Hematopoietic multipotent progenitor cell treated with erythropoietin and hydrocortisone succinate and interleukin-3 and kit ligand, for 15 days (in vitro differentiated cells): ENCODE data around the gene WBP1L.

Source experiments
- DNase-seq: peaks from one replicate; pipeline ENCODE4 v3.0.0-alpha.2; 2015; ENCODE audit warnings: low spot score

The WBP1L gene

DNA sequence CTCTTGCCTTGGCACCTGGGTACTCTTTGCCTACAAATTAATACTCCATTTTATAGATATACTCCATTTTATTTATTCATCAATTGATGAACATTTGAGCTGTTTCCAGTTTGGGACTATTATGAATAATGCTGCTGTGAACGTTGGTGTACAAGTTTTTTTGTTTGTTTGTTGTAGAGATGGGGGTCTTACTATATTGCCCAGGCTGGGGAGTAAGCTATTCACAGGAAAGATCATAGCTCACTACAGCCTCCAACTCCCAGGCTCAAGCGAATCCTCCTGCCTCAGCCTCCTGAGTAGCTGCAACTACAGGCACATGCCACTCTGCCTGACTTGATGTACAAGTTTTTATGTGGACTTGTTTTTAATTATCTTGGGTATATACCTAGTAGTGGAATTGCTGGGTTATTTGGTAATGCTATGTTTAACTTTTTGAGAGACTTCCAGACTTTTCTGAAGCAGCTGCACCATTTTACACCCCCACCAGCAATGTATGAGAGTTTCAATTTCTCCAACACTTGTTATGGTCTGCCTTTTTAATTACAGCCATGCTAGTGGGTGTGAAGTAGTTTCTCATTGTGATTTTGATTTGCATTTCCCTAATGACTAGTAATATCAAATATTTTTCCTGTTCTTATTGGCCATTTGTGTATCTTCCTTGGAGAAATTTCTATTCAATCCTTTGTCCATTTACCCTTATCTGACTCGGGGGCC lies 15.9 kb downstream of the WBP1L start:
- DNase-seq = no peak

DNA sequence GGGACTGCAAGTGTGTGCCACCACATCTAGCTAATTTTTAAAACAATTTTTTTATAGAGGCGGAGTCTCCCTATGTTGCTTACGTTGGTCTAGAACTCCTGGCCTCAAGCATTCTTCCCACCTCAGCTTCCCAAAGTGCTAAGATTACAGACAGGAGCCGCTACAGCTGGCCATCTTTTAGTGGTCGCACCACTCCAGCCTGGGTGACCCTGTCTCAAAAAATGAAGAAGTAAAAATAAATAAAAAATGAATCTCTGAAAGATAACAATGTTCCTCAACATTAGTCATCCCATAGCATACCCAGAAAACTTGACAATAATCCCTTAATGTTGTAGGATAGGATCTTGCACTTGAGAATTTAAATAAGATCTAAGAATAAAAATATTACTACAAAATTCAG lies 18.2 kb downstream of the WBP1L start:
- DNase-seq = no peak

GRCh38 chr10:102762401-102763015 lies 18.8 kb downstream of the WBP1L start:
- no peak for DNase-seq

DNA sequence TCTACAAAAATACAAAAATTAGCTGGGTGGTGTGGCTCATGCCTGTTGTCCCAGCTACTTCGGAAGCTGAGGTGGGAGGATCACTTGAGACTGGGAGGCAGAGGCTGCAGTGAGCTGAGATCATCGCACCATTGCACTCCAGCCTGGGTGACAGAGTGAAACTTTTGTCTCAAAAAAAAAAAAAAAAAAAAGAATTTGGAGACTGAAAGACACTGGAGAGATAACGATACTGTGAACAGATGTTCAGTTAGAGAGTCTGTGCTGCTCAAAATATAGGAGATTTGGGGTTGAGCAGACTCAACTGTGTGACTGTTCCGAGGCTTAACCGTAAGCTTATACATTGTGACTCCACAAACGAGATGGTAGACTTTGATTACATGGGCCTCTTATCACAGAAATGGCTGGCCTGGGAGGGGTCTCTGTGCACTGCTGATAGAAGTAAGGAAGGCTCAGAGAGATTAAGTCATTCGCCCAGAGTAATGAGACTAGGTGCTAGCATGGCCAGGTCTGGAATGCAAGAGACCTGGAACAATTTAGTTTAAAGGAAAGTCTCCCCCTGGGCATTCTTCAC lies 19.4 kb downstream of the WBP1L start:
- peak; percentile 43 for DNase-seq

DNA sequence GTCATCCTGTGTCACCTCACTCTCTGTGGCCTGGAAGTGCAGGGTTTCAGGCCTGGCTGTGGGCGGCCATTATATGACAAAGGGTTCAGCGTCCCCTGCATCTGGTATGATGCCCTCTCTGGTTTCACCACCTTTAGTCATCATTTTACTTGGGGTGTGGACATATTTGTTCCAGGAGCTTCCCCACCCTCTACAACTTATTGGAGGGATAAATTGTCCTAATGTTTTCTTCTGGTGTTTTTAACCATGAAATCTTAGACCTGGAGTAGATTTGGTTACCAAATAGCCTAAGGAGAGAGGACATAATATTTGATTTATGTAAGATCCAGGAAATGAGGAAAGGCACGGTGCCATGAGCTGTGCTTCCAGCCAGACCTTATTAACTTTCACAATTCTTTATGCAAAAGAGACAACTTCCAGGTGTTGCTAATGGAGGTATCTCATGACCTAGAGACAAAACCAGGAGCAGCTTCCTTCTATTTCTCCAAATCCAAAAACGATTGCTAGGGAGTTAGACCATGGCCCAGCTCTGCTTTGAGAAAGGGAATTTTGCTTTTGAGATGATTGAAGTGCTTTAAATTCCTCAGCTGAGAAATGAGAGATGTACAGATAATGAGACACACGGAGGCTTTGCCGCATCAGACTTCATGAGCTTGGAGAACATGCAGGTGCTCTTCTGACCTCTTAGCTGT lies 20.9 kb downstream of the WBP1L start:
- no peak for DNase-seq

GRCh38 chr10:102765336-102765735 lies 21.6 kb downstream of the WBP1L start:
- DNase-seq = no peak

GRCh38 chr10:102767428-102768160 lies 23.8 kb downstream of the WBP1L start:
- no peak for DNase-seq

- DNase-seq = no peak
Observed at GRCh38 chr10:102769375-102770107, 25.8 kb downstream of the WBP1L start.

DNA sequence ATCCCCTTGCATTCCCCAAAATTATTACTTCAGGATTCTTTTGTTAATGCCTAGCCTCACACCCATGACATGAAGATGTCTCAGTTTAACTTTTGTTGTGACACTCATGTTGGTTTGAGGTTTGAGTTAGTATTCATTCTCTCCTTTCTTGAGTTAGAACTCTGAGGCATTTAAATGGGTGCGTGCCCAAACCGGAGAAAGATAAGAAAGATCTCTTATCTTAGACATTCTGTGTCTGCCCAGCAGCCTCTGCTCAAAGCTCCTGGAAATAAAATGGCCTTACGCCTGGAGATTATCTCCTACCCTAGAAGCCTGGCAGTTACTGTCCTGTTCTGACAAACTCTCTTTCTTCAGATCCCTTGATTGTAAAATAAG lies 26.3 kb downstream of the WBP1L start:
- DNase-seq = no peak

DNA sequence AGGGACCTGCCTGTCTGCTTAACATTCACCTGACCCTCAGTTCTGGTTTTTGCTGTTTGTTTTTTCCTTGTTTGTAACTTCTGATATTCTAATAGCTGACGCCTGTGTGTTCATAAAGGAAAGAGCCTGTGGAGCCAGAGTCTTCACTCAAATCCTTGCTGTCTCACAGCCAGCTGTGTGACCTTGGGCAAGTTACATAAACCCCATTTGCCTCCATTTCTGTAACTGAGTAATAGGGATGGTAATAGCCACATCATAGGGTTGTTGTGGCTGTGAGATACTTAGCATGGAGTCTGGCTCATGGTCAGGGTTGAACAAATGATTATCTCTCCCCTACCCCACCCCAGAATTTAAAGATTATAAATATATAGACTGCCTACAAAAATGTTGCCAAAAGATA lies 27.0 kb downstream of the WBP1L start:
- DNase-seq = no peak

- no peak for DNase-seq
Observed at GRCh38 chr10:102773320-102773719, 29.6 kb downstream of the WBP1L start.

DNA sequence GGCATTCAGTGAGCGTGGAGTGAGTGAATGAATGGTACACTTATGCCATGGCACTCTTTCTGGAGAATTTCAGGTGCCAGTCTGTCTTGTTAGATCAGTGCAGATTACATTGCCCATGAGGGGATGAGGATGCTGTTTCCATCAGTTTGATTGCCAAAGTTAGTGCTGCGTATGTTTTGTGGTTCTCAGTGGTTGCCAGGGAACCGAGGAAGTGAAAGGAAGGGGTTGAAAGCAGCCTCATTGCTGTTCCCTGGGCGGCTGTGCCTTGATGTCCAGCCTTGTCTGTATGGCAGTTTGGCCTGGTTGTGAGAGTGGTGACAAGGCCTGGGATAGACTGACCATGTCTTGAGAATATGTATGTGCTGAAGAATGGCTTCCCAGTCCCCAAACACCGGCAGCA lies 30.2 kb downstream of the WBP1L start:
- no peak for DNase-seq

DNA sequence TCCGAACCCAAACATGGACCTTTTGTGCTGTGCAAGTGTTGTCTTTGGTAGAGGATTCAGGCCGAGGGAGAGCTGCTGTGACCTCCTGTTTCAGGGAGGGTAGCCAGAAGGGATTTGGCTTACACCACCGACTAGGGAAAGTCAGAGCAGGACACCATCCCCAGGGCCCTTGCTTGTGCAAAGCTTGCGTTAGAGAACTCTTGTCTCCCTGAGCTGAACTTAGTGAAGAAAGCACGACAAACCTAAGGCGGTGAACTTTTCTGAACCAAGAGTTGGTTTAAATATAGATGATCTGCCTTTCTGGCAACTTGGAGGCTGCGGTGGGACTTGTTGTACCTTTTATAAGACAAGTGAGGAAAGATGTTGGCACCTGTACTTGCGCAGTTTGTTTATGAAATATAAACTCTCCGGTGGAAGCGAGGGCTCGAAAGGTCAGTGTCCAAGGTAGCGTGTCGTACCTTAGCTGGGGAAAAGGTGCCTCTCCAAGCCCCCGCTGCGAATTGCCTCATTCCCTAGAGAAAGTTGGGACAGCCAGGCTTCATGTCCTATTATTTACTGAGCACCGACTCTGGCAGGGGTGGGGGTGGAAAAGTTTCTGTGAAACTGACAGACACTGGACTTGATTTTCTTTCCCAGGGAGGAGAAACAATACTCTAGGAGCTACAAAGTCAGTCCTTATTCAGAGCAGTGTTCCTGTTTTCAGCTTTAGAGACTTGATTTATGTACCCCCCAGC lies 31.6 kb downstream of the WBP1L start:
- no peak for DNase-seq

DNA sequence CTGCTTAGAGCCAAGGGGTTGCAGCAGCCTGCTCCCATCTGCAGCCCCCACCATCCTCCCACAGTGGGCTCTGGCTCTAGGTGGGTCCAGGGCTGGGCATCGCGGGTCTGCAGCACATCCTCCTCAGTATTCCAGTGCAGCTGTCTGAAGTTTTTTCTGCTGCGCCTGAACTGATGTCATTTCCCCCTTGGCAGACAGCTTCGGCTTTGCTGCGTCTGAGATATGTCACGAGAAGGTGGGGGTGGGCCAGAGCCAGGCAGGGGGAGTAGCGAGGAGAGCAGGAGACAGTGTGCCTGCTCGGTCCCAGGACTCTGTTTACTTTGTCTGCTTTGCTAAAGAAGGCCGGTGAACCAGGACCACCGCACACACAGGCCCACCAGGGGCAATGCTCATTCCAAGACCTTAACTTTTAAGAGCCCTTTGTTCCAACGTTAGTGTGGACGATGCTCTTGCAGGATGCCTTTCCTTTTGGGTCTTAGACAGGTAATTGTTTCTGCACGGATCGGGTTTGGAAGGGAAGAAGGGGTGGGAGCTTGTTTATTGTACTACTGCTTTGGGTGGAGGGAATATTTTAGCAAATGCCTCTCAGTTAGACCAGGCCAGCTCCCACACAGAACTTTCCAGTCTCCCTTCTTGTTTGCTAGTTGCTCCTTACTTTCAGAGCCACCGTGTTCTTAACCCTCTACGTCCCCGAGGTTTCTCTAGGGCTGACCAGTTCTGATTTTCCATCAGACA lies 32.4 kb downstream of the WBP1L start:
- no peak for DNase-seq

GRCh38 chr10:102776779-102777456 lies 33.2 kb downstream of the WBP1L start:
- DNase-seq = no peak

GRCh38 chr10:102777711-102778453 lies 34.1 kb downstream of the WBP1L start:
- no peak for DNase-seq

DNA sequence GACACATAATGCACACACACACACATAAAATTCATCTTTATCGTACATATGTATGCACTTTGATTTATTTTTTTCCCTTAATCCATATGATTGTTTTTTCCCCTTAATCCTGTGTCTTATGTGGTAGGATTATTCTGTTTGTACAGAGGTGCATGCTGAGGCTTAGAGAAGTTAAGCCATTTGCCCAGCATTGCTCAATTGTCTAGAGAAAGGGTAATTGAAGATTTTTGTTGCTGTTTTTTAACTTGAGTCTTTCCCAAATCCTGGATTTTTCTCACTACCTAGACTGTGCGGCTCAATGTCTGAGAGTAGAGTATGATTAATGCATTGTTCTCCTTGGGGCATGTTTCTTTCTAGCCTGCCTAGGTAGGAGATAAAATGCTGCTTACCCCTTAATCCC lies 35.0 kb downstream of the WBP1L start:
- no peak for DNase-seq

GRCh38 chr10:102779680-102780526 lies 36.2 kb downstream of the WBP1L start:
- DNase-seq = no peak
